B cell (primary cell): ENCODE results near the gene IKZF1.

Source experiments
- EZH2 ChIP-seq: IDR thresholded peaks from 2 replicates; pipeline ENCODE4 v1.6.1; 2012; ENCODE audit warnings: borderline replicate concordance, low read depth, mild to moderate bottlenecking, moderate library complexity, low read length; ENCODE audit not compliant: insufficient read depth, poor library complexity, severe bottlenecking
- TF ChIP-seq, protein P1 (sequence below): fragments of 200-600 bp; IDR thresholded peaks from one replicate; pipeline ENCODE4 v1.8.0; 2022; ENCODE audit warnings: antibody characterized with exemption, mild to moderate bottlenecking

DNA sequence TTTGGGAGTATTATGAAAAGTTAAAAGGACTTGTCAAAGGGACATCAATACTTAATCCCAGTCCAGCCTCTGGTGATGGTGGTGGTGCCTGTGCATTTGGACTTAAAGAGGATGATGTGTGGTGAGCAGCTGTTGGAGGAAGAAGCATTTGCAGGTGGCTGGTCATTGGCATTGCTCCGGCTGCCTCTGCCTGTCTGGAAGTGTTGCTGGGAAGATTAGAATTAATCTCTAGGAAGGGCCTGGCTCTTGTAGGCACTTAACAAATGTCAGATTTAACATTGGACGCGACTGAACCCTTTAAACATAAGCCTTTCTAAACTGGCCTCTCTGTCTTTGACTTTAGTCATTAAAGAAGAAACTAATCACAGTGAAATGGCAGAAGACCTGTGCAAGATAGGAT is 86.9 kb downstream of the IKZF1 start:
- TF ChIP-seq, protein P1, sequence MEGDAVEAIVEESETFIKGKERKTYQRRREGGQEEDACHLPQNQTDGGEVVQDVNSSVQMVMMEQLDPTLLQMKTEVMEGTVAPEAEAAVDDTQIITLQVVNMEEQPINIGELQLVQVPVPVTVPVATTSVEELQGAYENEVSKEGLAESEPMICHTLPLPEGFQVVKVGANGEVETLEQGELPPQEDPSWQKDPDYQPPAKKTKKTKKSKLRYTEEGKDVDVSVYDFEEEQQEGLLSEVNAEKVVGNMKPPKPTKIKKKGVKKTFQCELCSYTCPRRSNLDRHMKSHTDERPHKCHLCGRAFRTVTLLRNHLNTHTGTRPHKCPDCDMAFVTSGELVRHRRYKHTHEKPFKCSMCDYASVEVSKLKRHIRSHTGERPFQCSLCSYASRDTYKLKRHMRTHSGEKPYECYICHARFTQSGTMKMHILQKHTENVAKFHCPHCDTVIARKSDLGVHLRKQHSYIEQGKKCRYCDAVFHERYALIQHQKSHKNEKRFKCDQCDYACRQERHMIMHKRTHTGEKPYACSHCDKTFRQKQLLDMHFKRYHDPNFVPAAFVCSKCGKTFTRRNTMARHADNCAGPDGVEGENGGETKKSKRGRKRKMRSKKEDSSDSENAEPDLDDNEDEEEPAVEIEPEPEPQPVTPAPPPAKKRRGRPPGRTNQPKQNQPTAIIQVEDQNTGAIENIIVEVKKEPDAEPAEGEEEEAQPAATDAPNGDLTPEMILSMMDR = no peak
- TF ChIP-seq EZH2 = no peak
